ENCODE measurements around the gene ERP44.

GRCh38 chr9:100105861-100106260 is 7.1 kb upstream of the ERP44 start:
- TF ChIP-seq CTCF (IDR thresholded peaks at IDR 0.05) = no peak
- no peak for TF ChIP-seq POLR2A (IDR thresholded peaks at IDR 0.05)
